Measurements from ENCODE around the gene MALRD1.

- TF ChIP-seq, protein P1, sequence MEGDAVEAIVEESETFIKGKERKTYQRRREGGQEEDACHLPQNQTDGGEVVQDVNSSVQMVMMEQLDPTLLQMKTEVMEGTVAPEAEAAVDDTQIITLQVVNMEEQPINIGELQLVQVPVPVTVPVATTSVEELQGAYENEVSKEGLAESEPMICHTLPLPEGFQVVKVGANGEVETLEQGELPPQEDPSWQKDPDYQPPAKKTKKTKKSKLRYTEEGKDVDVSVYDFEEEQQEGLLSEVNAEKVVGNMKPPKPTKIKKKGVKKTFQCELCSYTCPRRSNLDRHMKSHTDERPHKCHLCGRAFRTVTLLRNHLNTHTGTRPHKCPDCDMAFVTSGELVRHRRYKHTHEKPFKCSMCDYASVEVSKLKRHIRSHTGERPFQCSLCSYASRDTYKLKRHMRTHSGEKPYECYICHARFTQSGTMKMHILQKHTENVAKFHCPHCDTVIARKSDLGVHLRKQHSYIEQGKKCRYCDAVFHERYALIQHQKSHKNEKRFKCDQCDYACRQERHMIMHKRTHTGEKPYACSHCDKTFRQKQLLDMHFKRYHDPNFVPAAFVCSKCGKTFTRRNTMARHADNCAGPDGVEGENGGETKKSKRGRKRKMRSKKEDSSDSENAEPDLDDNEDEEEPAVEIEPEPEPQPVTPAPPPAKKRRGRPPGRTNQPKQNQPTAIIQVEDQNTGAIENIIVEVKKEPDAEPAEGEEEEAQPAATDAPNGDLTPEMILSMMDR (IDR thresholded peaks at IDR 0.05; ENCODE audit: control extremely low read depth in 1 of 3, insufficient read depth in 1 of 3, low read depth in 1 of 3, low read length in 3 of 3), result no peak
- TF ChIP-seq POLR2A (IDR thresholded peaks at IDR 0.05; ENCODE audit: control extremely low read depth in 1 of 2, low read depth in 2 of 2, low read length in 2 of 2) (no peak), SIRT6 (IDR thresholded peaks at IDR 0.05; ENCODE audit: low read length) (no peak)
These were observed 697.1 kb downstream of the MALRD1 start for GRCh38 chr10:19745672-19746071.
